Measurements from ENCODE around the gene KBTBD12.

The KBTBD12 gene

DNA sequence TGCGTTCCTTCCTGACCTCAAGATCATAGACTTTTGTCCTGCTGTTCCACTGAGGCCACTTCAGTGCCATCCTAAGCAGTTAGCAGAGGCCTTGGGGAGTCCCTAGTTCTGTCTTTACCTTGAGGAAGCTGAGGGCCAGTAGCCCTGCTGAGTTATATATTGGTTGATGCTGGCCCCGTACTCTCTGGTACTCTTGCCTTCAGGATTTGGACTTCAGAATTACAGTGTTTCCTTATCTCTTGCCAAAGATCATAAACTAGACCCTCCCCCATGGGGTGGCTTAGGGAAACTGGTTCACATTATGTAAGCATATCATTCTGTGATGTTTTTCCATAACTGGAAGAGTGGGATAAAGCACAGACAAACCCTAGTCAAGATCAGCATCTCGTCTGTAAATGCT is 33.2 kb downstream of the KBTBD12 start:
- Histone ChIP-seq H3K9me3 (ENCODE audit: control insufficient read depth in 1 of 2, low read length in 2 of 2) (peaks cover 0 to 3% of the 10 kb centered on the region in 2 donors), H3K36me3 (ENCODE audit: control insufficient read depth in 1 of 2, insufficient read depth in 2 of 2, low read length in 2 of 2) (no peaks in the 10 kb centered on the region), H3K27me3 (ENCODE audit: control insufficient read depth in 1 of 2, insufficient read depth in 2 of 2, low read length in 2 of 2) (no peaks in the 10 kb centered on the region), H3K9ac (ENCODE audit: low read depth in 1 of 2, low read length in 2 of 2) (no peak overlapping the region), H3K27ac (ENCODE audit: low read depth, low read length) (no peak overlapping the region), H3K4me1 (ENCODE audit: control insufficient read depth in 1 of 2, insufficient read depth in 2 of 2, low read length in 2 of 2) (no peaks in the 10 kb centered on the region), H3K4me3 (ENCODE audit: low read depth in 1 of 2, low read length in 2 of 2) (no peak overlapping the region)

DNA sequence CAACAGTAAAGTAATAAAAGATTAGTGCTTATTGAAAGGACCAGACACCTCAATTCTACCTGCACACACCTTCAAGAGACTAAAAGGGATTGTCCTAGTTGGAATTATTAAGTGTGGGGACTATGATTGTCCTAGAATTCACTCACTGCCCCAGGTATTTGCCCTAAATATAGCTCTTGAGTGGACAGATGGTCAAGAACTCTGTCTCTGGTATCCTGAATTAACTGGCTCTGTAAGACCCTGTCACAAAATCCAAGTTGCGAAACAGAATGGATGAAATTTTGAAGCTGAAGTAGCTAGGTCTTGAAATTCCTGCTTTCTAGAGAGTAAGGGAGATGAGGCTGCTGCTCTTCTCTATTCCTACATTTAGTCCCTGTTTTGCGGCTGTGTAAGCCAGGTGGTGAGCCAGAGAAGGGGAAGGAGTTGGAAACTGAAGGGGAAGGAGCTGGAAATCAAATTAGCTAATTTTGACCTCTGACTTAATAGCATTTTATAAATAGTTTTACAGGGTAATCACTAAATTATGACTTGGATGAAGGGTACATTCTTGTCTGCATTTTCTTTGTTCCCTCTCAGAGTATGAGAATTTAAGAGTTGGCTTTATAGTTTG is 34.5 kb downstream of the KBTBD12 start:
- no peaks in the 10 kb centered on the region for H3K4me1 ChIP-seq (ENCODE audit: control insufficient read depth in 1 of 2, insufficient read depth in 2 of 2, low read length in 2 of 2)
- no peak overlapping the region for H3K9ac ChIP-seq (ENCODE audit: low read depth in 1 of 2, low read length in 2 of 2)
- H3K4me3 ChIP-seq (ENCODE audit: low read depth in 1 of 2, low read length in 2 of 2) = no peak overlapping the region
- H3K9me3 ChIP-seq (ENCODE audit: control insufficient read depth in 1 of 2, low read length in 2 of 2) = no peaks in the 10 kb centered on the region
- no peaks in the 10 kb centered on the region for H3K27me3 ChIP-seq (ENCODE audit: control insufficient read depth in 1 of 2, insufficient read depth in 2 of 2, low read length in 2 of 2)
- H3K36me3 ChIP-seq (ENCODE audit: control insufficient read depth in 1 of 2, insufficient read depth in 2 of 2, low read length in 2 of 2) = no peaks in the 10 kb centered on the region
- H3K27ac ChIP-seq (ENCODE audit: low read depth, low read length) = no peak overlapping the region

- no peak overlapping the region for H3K27ac ChIP-seq (ENCODE audit: low read depth, low read length)
- no peaks in the 10 kb centered on the region for H3K27me3 ChIP-seq (ENCODE audit: control insufficient read depth in 1 of 2, insufficient read depth in 2 of 2, low read length in 2 of 2)
- no peaks in the 10 kb centered on the region for H3K9me3 ChIP-seq (ENCODE audit: control insufficient read depth in 1 of 2, low read length in 2 of 2)
- H3K9ac ChIP-seq (ENCODE audit: low read depth in 1 of 2, low read length in 2 of 2) = no peak overlapping the region
- no peaks in the 10 kb centered on the region for H3K36me3 ChIP-seq (ENCODE audit: control insufficient read depth in 1 of 2, insufficient read depth in 2 of 2, low read length in 2 of 2)
- H3K4me3 ChIP-seq (ENCODE audit: low read depth in 1 of 2, low read length in 2 of 2) = no peak overlapping the region
- H3K4me1 ChIP-seq (ENCODE audit: control insufficient read depth in 1 of 2, insufficient read depth in 2 of 2, low read length in 2 of 2) = no peaks in the 10 kb centered on the region
These were observed 36.2 kb downstream of the KBTBD12 start for GRCh38 chr3:127951276-127951675.

- Histone ChIP-seq H3K27ac (ENCODE audit: low read depth, low read length) (no peak overlapping the region), H3K4me3 (ENCODE audit: low read depth in 1 of 2, low read length in 2 of 2) (no peak overlapping the region), H3K9ac (ENCODE audit: low read depth in 1 of 2, low read length in 2 of 2) (no peak overlapping the region)
These were observed 38.3 kb downstream of the KBTBD12 start for GRCh38 chr3:127953091-127954035.

DNA sequence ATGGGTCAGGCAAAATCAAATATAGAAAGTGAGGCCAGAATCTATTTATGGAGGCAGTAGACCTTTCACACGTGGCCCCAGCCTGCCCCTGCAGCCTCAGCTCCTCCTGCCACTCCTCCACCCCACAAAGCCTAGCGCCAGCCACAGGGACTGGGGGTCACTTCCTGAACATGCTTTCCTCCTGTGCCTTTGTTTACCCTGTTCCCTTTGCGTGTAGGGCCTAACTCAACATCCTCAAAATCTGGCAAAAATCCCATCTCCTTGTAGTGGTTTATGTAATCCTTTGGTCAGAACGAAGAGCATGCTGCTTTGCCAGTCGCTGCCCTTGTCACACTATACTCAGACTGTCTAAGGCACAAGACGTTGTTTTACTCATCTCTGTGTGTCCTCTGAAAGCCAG is 39.6 kb downstream of the KBTBD12 start:
- Histone ChIP-seq H3K36me3 (ENCODE audit: control insufficient read depth in 1 of 2, insufficient read depth in 2 of 2, low read length in 2 of 2) (no peaks in the 10 kb centered on the region), H3K4me1 (ENCODE audit: control insufficient read depth in 1 of 2, insufficient read depth in 2 of 2, low read length in 2 of 2) (no peaks in the 10 kb centered on the region), H3K27ac (ENCODE audit: low read depth, low read length) (no peak overlapping the region), H3K9me3 (ENCODE audit: control insufficient read depth in 1 of 2, low read length in 2 of 2) (no peaks in the 10 kb centered on the region), H3K4me3 (ENCODE audit: low read depth in 1 of 2, low read length in 2 of 2) (no peak overlapping the region), H3K27me3 (ENCODE audit: control insufficient read depth in 1 of 2, insufficient read depth in 2 of 2, low read length in 2 of 2) (no peaks in the 10 kb centered on the region), H3K9ac (ENCODE audit: low read depth in 1 of 2, low read length in 2 of 2) (no peak overlapping the region)

More at GRCh38 chr3:127953091-127954035, 38.3 kb downstream of the KBTBD12 start:
- Histone ChIP-seq H3K27me3 (ENCODE audit: control insufficient read depth in 1 of 2, insufficient read depth in 2 of 2, low read length in 2 of 2) (no peaks in the 10 kb centered on the region), H3K9me3 (ENCODE audit: control insufficient read depth in 1 of 2, low read length in 2 of 2) (no peaks in the 10 kb centered on the region), H3K4me1 (ENCODE audit: control insufficient read depth in 1 of 2, insufficient read depth in 2 of 2, low read length in 2 of 2) (no peaks in the 10 kb centered on the region), H3K36me3 (ENCODE audit: control insufficient read depth in 1 of 2, insufficient read depth in 2 of 2, low read length in 2 of 2) (no peaks in the 10 kb centered on the region)

DNA sequence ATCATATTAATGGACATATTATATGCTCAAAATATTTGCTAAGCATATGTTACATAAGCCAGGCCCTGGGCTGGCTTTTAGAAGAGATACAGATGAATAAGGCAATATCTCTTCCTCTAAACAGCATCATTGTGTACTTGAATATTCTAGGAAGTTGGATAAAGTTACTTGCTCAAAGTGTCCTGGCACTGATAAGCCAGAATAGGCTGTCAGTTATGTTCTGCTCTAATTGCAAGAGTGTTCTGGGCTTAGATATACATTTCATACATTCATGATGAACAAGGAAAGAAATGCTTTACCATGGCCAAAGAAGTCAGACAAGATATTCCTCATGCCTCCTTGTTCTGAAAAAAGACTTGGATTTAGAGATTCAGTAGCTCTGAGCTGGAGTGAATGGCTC is 40.7 kb downstream of the KBTBD12 start:
- Histone ChIP-seq H3K4me1 (ENCODE audit: control insufficient read depth in 1 of 2, insufficient read depth in 2 of 2, low read length in 2 of 2) (no peaks in the 10 kb centered on the region), H3K27me3 (ENCODE audit: control insufficient read depth in 1 of 2, insufficient read depth in 2 of 2, low read length in 2 of 2) (no peaks in the 10 kb centered on the region), H3K9me3 (ENCODE audit: control insufficient read depth in 1 of 2, low read length in 2 of 2) (no peaks in the 10 kb centered on the region), H3K4me3 (ENCODE audit: low read depth in 1 of 2, low read length in 2 of 2) (no peak overlapping the region), H3K27ac (ENCODE audit: low read depth, low read length) (no peak overlapping the region), H3K9ac (ENCODE audit: low read depth in 1 of 2, low read length in 2 of 2) (no peak overlapping the region), H3K36me3 (ENCODE audit: control insufficient read depth in 1 of 2, insufficient read depth in 2 of 2, low read length in 2 of 2) (no peaks in the 10 kb centered on the region)

DNA sequence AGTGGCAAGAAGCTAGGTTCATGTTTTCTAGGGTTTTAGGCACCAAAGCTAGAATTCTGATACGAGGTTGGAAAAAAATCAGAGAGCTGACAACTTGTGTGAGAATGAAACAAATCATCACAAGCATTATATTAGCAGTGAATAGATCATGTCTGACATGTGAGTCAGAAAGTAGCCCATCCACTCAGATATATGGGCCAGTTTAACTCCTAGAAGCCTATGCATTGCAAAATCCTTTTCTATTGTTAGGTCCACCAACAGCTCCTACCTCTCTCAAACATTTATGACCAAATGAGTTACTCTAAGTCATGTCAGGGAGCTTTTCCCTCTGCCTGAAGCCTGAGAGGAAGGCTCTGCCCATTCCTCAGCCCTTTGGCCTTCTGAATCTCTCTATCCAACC is 44.0 kb downstream of the KBTBD12 start:
- Histone ChIP-seq H3K4me3 (ENCODE audit: low read depth in 1 of 2, low read length in 2 of 2) (no peak overlapping the region), H3K9me3 (ENCODE audit: control insufficient read depth in 1 of 2, low read length in 2 of 2) (no peaks in the 10 kb centered on the region), H3K27ac (ENCODE audit: low read depth, low read length) (no peak overlapping the region), H3K36me3 (ENCODE audit: control insufficient read depth in 1 of 2, insufficient read depth in 2 of 2, low read length in 2 of 2) (no peaks in the 10 kb centered on the region), H3K9ac (ENCODE audit: low read depth in 1 of 2, low read length in 2 of 2) (no peak overlapping the region), H3K4me1 (ENCODE audit: control insufficient read depth in 1 of 2, insufficient read depth in 2 of 2, low read length in 2 of 2) (no peaks in the 10 kb centered on the region), H3K27me3 (ENCODE audit: control insufficient read depth in 1 of 2, insufficient read depth in 2 of 2, low read length in 2 of 2) (no peaks in the 10 kb centered on the region)

DNA sequence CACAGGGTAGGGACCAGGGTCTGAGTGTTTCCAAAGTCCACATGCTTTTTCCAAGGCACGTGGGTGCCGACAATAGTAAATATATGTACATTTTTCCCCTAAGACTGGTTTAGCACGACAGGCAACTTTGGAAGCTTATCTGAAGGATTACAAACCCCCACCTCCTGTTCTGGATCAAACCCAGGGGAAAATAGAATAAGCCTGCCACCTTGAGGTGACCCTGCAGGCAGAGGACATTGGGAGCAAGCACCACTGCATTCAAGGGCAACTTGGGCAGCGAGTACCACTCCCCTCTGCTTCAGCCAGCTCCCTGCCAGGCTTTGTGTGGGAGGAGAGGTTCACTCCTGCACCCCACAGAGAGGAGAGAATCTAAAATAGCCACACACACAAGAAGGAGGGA is 44.8 kb downstream of the KBTBD12 start:
- no peak overlapping the region for H3K4me3 ChIP-seq (ENCODE audit: low read depth in 1 of 2, low read length in 2 of 2)

GRCh38 chr3:127960421-127960965 is 45.5 kb downstream of the KBTBD12 start:
- H3K9me3 ChIP-seq (ENCODE audit: control insufficient read depth in 1 of 2, low read length in 2 of 2) = no peaks in the 10 kb centered on the region

More for the DNA sequence above, 44.8 kb downstream of the KBTBD12 start:
- H3K27me3 ChIP-seq (ENCODE audit: control insufficient read depth in 1 of 2, insufficient read depth in 2 of 2, low read length in 2 of 2) = no peaks in the 10 kb centered on the region
- no peaks in the 10 kb centered on the region for H3K4me1 ChIP-seq (ENCODE audit: control insufficient read depth in 1 of 2, insufficient read depth in 2 of 2, low read length in 2 of 2)
- H3K9me3 ChIP-seq (ENCODE audit: control insufficient read depth in 1 of 2, low read length in 2 of 2) = no peaks in the 10 kb centered on the region
- no peak overlapping the region for H3K9ac ChIP-seq (ENCODE audit: low read depth in 1 of 2, low read length in 2 of 2)
- no peaks in the 10 kb centered on the region for H3K36me3 ChIP-seq (ENCODE audit: control insufficient read depth in 1 of 2, insufficient read depth in 2 of 2, low read length in 2 of 2)
- H3K27ac ChIP-seq (ENCODE audit: low read depth, low read length) = no peak overlapping the region

GRCh38 chr3:127961124-127961523 is 46.1 kb downstream of the KBTBD12 start:
- H3K27ac ChIP-seq (ENCODE audit: low read depth, low read length) = no peak overlapping the region
- no peak overlapping the region for H3K4me3 ChIP-seq (ENCODE audit: low read depth in 1 of 2, low read length in 2 of 2)
- H3K36me3 ChIP-seq (ENCODE audit: control insufficient read depth in 1 of 2, insufficient read depth in 2 of 2, low read length in 2 of 2) = no peaks in the 10 kb centered on the region
- peaks cover 0 to 1% of the 10 kb centered on the region in 2 donors for H3K27me3 ChIP-seq (ENCODE audit: control insufficient read depth in 1 of 2, insufficient read depth in 2 of 2, low read length in 2 of 2)
- no peak overlapping the region for H3K9ac ChIP-seq (ENCODE audit: low read depth in 1 of 2, low read length in 2 of 2)
- H3K9me3 ChIP-seq (ENCODE audit: control insufficient read depth in 1 of 2, low read length in 2 of 2) = no peaks in the 10 kb centered on the region
- no peaks in the 10 kb centered on the region for H3K4me1 ChIP-seq (ENCODE audit: control insufficient read depth in 1 of 2, insufficient read depth in 2 of 2, low read length in 2 of 2)

More at GRCh38 chr3:127960421-127960965, 45.5 kb downstream of the KBTBD12 start:
- Histone ChIP-seq H3K4me3 (ENCODE audit: low read depth in 1 of 2, low read length in 2 of 2) (no peak overlapping the region), H3K27ac (ENCODE audit: low read depth, low read length) (no peak overlapping the region), H3K27me3 (ENCODE audit: control insufficient read depth in 1 of 2, insufficient read depth in 2 of 2, low read length in 2 of 2) (no peaks in the 10 kb centered on the region), H3K4me1 (ENCODE audit: control insufficient read depth in 1 of 2, insufficient read depth in 2 of 2, low read length in 2 of 2) (no peaks in the 10 kb centered on the region), H3K9ac (ENCODE audit: low read depth in 1 of 2, low read length in 2 of 2) (no peak overlapping the region), H3K36me3 (ENCODE audit: control insufficient read depth in 1 of 2, insufficient read depth in 2 of 2, low read length in 2 of 2) (no peaks in the 10 kb centered on the region)
